ENCODE results near the gene SNAPC4.

The SNAPC4 gene

DNA sequence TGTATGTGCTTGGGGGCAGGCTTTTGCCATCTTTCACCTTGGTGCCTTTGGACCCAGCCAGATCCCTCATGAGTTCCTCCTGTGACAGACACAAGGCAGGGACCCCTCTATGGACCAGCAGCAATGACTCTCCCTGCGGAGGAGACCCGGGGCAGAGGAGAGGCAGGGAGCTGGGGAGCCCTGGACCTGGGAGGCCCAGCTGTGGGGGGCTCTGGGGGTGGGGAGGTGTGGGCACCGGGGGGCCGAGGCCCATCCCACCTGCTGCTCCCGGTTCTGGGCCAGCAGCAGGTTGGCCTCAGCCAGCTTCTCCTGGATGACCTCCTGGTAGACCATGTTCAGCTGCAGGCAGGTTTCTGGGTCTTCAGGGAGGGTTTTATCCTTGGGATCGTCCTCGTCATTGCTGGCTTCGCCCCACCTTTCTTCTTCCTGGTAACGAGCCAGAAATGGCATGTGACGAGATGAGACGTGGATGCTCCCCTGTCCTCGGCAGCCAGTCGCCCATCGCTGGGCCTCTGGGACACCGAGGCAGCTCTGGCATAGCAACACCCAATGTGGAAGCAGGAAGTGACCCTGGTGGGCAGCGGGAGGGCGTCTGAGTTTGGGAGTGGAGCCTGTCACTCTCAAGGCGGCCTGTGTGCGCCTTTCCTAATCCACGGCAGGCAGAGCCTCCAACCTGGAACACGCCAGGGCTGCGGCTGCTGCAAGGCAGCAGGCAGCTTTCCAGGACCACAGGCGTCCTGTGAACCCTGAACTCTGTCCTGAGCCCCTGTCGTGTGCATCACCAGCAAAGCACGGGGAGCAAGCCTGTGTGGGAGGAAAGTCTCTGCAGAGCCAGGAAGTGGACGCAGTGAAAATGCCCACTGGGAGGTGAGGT is 4.4 kb downstream of the SNAPC4 start:
- Histone ChIP-seq H3K27me3 (ENCODE audit: low read depth, low read length) (no peaks in the 10 kb centered on the region), H3K27ac (ENCODE audit: low read length) (no peak overlapping the region), H3K4me3 (ENCODE audit: low read depth in 1 of 2, low read length in 2 of 2) (no peak overlapping the region), H3K9me3 (ENCODE audit: control insufficient read depth in 1 of 2, low read length in 2 of 2) (no peaks in the 10 kb centered on the region), H3K4me1 (ENCODE audit: control insufficient read depth in 1 of 2, insufficient read depth in 2 of 2, low read length in 2 of 2) (peaks cover 0 to 15% of the 10 kb centered on the region in 2 donors), H3K36me3 (ENCODE audit: control insufficient read depth in 1 of 2, insufficient read depth in 2 of 2, low read length in 2 of 2) (peaks cover 31 to 65% of the 10 kb centered on the region in 2 donors)

DNA sequence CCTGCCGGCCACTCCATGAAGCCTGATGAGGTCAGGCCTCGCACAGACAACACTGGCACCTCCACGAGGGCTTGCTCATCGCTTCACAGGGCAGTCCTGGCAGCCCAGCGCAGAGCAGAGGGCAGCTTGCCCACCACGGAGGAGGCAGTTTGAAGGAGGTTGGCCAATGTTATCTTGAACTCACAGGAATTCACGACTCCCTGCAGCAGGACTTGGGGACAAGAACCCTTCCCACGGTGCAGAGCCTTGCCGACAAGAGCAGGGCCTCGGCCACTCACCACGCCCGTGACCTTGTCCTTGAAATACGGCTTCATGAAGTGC is 5.0 kb downstream of the SNAPC4 start:
- H3K9me3 ChIP-seq (ENCODE audit: control insufficient read depth in 1 of 2, low read length in 2 of 2), result no peaks in the 10 kb centered on the region
- H3K27ac ChIP-seq (ENCODE audit: low read length), result no peak overlapping the region
- H3K4me3 ChIP-seq (ENCODE audit: low read depth in 1 of 2, low read length in 2 of 2), result no peak overlapping the region
- H3K27me3 ChIP-seq (ENCODE audit: low read depth, low read length), result no peaks in the 10 kb centered on the region
- peaks cover 31 to 67% of the 10 kb centered on the region in 2 donors for H3K36me3 ChIP-seq (ENCODE audit: control insufficient read depth in 1 of 2, insufficient read depth in 2 of 2, low read length in 2 of 2)
- H3K4me1 ChIP-seq (ENCODE audit: control insufficient read depth in 1 of 2, insufficient read depth in 2 of 2, low read length in 2 of 2), result peaks cover 0 to 12% of the 10 kb centered on the region in 2 donors

DNA sequence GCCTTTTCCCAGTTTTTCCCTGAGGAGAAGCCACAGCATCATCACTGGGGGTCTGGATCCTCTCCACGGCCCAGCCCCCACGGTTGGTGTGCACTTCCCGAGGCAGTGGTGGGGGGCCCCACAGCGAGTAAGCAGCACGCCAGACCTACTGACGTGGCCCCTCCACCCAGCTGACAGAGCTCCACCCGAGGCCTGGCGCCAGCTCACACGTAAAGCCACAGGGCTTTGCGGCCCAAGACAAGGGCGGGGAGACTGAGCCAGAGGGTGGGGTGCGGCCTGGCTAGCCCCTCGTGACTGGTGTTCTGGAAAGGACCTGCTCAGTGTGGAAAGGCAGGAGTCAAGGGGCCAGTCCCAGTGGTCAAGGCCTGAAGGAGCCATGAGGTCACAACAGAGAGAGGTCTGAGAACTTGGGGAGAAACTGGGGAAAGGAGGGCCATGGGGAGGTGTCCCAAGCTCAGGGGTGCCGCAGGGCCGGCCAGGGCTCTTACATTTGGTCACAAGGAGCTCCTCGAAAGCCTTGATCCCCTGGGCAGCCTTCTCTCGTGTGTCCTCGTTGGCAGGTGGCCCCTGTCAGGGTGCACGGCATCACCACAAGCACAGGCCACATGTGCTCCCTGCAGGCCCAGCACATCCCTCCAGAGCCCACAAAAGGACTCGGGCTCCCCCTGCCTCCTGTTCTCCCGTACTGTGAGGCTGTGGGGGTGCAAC is 5.5 kb downstream of the SNAPC4 start:
- peaks cover 35 to 72% of the 10 kb centered on the region in 2 donors for H3K36me3 ChIP-seq (ENCODE audit: control insufficient read depth in 1 of 2, insufficient read depth in 2 of 2, low read length in 2 of 2)

DNA sequence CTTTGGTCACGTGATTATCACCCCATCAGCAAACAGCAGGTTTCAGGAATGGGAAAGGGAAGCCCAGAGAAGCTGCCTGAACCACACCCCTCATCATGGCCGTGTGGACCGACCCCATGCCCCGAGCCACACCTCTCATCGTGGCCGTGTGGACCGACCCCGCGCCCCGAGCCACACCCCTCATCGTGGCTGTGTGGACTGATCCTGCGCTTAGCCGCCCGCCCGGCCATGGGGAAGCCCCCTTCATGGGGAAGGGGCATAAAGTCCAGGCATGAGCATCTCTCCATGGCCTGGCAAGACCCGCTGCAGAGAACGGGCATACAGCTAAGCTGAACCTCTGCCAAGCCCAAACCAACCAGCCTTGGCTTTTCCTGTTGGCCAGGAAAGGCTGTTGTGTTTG is 6.4 kb downstream of the SNAPC4 start:
- Histone ChIP-seq H3K9me3 (ENCODE audit: control insufficient read depth in 1 of 2, low read length in 2 of 2) (no peaks in the 10 kb centered on the region), H3K4me1 (ENCODE audit: control insufficient read depth in 1 of 2, insufficient read depth in 2 of 2, low read length in 2 of 2) (peaks cover 0 to 2% of the 10 kb centered on the region in 2 donors), H3K27me3 (ENCODE audit: low read depth, low read length) (no peaks in the 10 kb centered on the region), H3K27ac (ENCODE audit: low read length) (no peak overlapping the region), H3K4me3 (ENCODE audit: low read depth in 1 of 2, low read length in 2 of 2) (no peak overlapping the region), H3K36me3 (ENCODE audit: control insufficient read depth in 1 of 2, insufficient read depth in 2 of 2, low read length in 2 of 2) (peaks cover 45 to 81% of the 10 kb centered on the region in 2 donors)

More for the DNA sequence above, 5.5 kb downstream of the SNAPC4 start:
- Histone ChIP-seq H3K9me3 (ENCODE audit: control insufficient read depth in 1 of 2, low read length in 2 of 2) (no peaks in the 10 kb centered on the region), H3K27me3 (ENCODE audit: low read depth, low read length) (no peaks in the 10 kb centered on the region), H3K4me3 (ENCODE audit: low read depth in 1 of 2, low read length in 2 of 2) (no peak overlapping the region), H3K27ac (ENCODE audit: low read length) (no peak overlapping the region), H3K4me1 (ENCODE audit: control insufficient read depth in 1 of 2, insufficient read depth in 2 of 2, low read length in 2 of 2) (peaks cover 0 to 11% of the 10 kb centered on the region in 2 donors)

DNA sequence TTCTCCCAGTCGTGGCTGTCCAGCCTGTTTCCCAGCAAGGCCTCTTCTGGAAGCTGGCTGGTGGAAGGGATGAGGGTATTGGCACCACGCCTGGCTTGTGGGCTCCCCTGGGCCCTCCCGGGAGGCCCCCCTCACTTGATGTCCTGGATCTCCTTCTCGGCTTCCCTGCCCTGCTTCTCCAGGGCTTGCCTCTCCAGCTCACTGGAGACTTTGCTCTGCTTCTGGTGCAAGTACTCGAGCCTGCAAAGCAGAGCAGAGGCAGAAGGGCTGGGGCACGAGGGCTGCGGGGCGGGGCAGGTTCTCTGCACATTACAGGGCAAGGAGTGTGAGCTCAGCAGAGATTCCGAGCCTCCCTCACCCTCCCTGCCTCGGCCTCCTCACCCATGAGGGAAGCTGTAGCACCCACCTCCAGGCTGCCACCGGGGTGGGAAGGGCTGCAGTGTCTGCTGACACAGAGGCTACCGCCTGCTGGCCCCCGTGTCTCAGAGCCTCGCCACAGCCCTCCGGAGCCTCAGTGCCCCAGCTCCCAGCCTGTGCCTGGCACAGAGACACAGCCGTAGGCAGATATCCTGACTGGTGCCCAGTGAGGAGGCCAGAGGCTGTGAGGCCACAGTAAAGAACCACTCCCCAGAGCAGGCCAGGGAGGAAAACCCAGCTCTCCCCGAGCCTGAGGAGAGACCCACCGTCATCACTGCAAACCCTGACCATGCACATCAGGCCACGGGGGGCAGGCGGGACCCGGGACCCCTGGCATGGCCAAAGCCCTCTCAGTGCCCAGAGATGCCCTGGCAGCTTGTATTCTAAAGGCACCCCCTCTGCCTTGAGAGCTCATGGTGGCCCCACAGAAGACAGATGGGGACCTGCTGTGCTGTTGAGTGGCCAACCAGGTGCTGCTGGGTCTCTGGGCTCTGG is 7.2 kb downstream of the SNAPC4 start:
- no peak overlapping the region for H3K27ac ChIP-seq (ENCODE audit: low read length)
- H3K27me3 ChIP-seq (ENCODE audit: low read depth, low read length), result no peaks in the 10 kb centered on the region
- no peaks in the 10 kb centered on the region for H3K4me1 ChIP-seq (ENCODE audit: control insufficient read depth in 1 of 2, insufficient read depth in 2 of 2, low read length in 2 of 2)
- no peak overlapping the region for H3K4me3 ChIP-seq (ENCODE audit: low read depth in 1 of 2, low read length in 2 of 2)
- H3K9me3 ChIP-seq (ENCODE audit: control insufficient read depth in 1 of 2, low read length in 2 of 2), result no peaks in the 10 kb centered on the region
- H3K36me3 ChIP-seq (ENCODE audit: control insufficient read depth in 1 of 2, insufficient read depth in 2 of 2, low read length in 2 of 2), result peaks cover 49 to 88% of the 10 kb centered on the region in 2 donors

DNA sequence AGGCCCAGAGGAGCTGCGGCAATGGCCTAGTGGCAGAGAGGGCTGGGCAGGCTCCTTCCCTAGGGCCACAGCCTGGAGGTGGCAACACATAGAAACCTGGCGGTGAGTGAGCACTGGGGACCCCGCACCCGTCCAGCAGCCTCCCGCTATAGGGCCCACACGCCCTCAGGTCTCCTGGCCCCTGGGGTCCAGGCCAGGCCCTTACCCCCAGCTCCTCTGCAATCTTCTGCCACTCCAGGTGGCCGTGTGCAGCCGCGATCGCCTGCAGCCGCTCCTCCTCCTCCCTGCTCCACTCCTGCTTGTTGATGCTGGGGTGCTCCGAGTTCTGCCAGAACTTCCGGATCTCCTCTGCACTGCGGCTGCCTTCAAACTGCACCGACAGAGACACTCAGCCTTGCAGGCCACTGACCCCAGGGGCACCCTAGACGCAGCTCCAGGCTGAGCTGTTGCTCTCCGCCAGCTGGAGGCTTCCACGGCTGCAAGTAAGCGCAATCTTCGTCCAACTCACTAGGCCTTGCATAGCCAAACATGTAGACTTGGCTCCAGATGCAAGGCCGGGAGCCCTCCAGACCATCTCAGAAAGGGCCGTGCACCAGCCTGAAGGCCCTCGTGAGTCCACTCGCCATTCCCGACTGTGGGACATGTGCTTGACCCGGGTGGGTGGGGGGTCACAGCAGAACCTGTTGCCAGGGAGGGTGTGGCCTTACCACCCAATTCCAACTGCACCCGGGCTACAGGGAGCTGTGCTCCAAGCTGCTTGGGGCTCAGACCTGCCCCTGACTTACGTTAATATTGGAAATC is 8.0 kb downstream of the SNAPC4 start:
- Histone ChIP-seq H3K4me3 (ENCODE audit: low read depth in 1 of 2, low read length in 2 of 2) (no peak overlapping the region), H3K9me3 (ENCODE audit: control insufficient read depth in 1 of 2, low read length in 2 of 2) (no peaks in the 10 kb centered on the region), H3K4me1 (ENCODE audit: control insufficient read depth in 1 of 2, insufficient read depth in 2 of 2, low read length in 2 of 2) (no peaks in the 10 kb centered on the region), H3K36me3 (ENCODE audit: control insufficient read depth in 1 of 2, insufficient read depth in 2 of 2, low read length in 2 of 2) (peaks cover 52 to 92% of the 10 kb centered on the region in 2 donors), H3K27me3 (ENCODE audit: low read depth, low read length) (no peaks in the 10 kb centered on the region), H3K27ac (ENCODE audit: low read length) (no peak overlapping the region)

DNA sequence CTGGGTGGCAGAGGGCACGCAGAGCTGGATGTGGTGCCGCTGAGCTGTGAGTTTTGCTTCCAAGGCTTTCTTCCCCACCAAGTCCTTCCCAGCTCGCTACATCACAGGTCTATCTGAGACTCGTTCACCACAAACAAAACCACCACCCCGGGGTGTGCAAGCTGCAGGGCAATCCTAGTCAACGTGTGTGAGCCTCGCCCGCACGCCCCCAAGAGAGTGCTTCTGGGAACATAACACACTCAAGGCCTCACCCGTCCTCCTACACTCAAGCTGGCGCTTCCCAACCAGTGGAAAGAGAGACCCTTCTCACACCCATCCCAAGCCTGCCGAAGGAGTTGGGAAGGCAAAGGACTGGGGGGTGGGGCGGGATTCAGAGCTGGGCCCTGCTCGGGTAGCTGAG is 10.6 kb downstream of the SNAPC4 start:
- H3K27ac ChIP-seq (ENCODE audit: low read length), result no peak overlapping the region
- H3K4me3 ChIP-seq (ENCODE audit: low read depth in 1 of 2, low read length in 2 of 2), result no peak overlapping the region
- H3K36me3 ChIP-seq (ENCODE audit: control insufficient read depth in 1 of 2, insufficient read depth in 2 of 2, low read length in 2 of 2), result peaks cover 51 to 87% of the 10 kb centered on the region in 2 donors
- no peaks in the 10 kb centered on the region for H3K27me3 ChIP-seq (ENCODE audit: low read depth, low read length)
- H3K4me1 ChIP-seq (ENCODE audit: control insufficient read depth in 1 of 2, insufficient read depth in 2 of 2, low read length in 2 of 2), result no peaks in the 10 kb centered on the region
- H3K9me3 ChIP-seq (ENCODE audit: control insufficient read depth in 1 of 2, low read length in 2 of 2), result no peaks in the 10 kb centered on the region

DNA sequence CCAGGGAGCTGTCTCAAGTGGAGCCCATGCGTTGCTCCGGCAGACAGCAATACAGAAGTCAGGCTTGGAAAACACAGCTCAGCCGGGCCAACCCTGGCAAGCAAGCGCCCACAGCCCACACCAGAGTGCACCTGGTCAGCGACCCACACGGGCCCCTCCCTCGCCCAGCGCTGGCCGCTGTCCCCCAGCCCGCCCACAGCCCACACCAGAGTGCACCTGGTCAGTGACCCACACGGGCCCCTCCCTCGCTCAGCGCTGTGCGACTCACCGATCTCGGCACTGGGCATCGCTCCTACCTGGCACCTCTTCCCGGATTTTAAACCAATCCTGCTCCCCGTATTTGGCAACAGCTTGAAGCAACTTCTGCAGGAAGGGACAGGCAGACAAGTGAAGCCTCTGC is 12.8 kb downstream of the SNAPC4 start:
- peaks cover 51 to 87% of the 10 kb centered on the region in 2 donors for H3K36me3 ChIP-seq (ENCODE audit: control insufficient read depth in 1 of 2, insufficient read depth in 2 of 2, low read length in 2 of 2)
- H3K27ac ChIP-seq (ENCODE audit: low read length), result no peak overlapping the region
- no peaks in the 10 kb centered on the region for H3K9me3 ChIP-seq (ENCODE audit: control insufficient read depth in 1 of 2, low read length in 2 of 2)
- H3K4me3 ChIP-seq (ENCODE audit: low read depth in 1 of 2, low read length in 2 of 2), result no peak overlapping the region
- H3K27me3 ChIP-seq (ENCODE audit: low read depth, low read length), result no peaks in the 10 kb centered on the region
- no peaks in the 10 kb centered on the region for H3K4me1 ChIP-seq (ENCODE audit: control insufficient read depth in 1 of 2, insufficient read depth in 2 of 2, low read length in 2 of 2)

DNA sequence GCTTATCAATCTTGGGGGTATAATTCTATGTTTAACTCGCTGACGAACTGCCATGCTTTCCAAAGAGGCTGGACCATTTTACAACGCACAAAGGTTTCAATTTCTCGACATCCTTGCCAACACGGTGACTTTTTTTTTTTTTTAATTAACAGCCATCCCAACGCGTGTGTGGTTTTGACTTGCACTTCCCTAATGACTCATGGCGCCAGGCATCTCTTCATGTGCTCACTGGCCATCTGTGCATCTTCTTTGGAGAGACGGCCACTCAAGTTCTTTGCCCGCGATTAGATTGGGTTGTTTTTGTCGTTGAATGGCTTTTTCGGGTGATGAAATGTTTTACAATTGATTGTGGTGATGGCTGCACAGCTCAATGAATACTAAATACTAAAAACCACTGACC is 14.0 kb downstream of the SNAPC4 start:
- Histone ChIP-seq H3K27ac (ENCODE audit: low read length) (no peak overlapping the region), H3K9me3 (ENCODE audit: control insufficient read depth in 1 of 2, low read length in 2 of 2) (no peaks in the 10 kb centered on the region), H3K4me3 (ENCODE audit: low read depth in 1 of 2, low read length in 2 of 2) (no peak overlapping the region), H3K36me3 (ENCODE audit: control insufficient read depth in 1 of 2, insufficient read depth in 2 of 2, low read length in 2 of 2) (peaks cover 40 to 87% of the 10 kb centered on the region in 2 donors), H3K4me1 (ENCODE audit: control insufficient read depth in 1 of 2, insufficient read depth in 2 of 2, low read length in 2 of 2) (no peaks in the 10 kb centered on the region), H3K27me3 (ENCODE audit: low read depth, low read length) (no peaks in the 10 kb centered on the region)

DNA sequence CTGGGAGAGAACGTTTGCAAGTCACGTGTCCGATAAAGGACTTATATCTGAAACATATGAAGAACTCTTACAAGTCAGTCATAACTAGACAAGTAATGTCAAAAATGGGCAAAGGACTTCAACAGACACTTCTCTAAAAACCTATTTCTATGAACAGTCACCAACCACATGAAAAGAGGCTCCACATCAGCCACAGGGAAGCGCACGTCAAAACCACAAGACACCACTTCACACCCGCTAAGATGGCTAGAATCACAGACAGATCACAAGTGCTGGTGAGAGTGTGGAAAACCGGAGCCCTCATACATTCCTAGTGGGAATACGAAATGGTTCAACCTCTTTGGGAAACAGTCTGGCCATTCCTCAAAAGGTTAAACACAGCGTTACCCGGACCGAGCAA is 15.0 kb downstream of the SNAPC4 start:
- Histone ChIP-seq H3K27ac (ENCODE audit: low read length) (no peak overlapping the region), H3K9me3 (ENCODE audit: control insufficient read depth in 1 of 2, low read length in 2 of 2) (no peaks in the 10 kb centered on the region), H3K27me3 (ENCODE audit: low read depth, low read length) (no peaks in the 10 kb centered on the region), H3K36me3 (ENCODE audit: control insufficient read depth in 1 of 2, insufficient read depth in 2 of 2, low read length in 2 of 2) (peaks cover 39 to 92% of the 10 kb centered on the region in 2 donors), H3K4me1 (ENCODE audit: control insufficient read depth in 1 of 2, insufficient read depth in 2 of 2, low read length in 2 of 2) (no peaks in the 10 kb centered on the region), H3K4me3 (ENCODE audit: low read depth in 1 of 2, low read length in 2 of 2) (no peak overlapping the region)

Data from muscle layer of duodenum (tissue), 2 donors.